GM12801 (cell line): ENCODE results near the gene GRM5.

Experiments used
- CTCF ChIP-seq: IDR thresholded peaks from one replicate; pipeline ENCODE4 v1.5.1; 2011; ENCODE audit warnings: control low read depth; ENCODE audit not compliant: insufficient read length; ENCODE audit errors: extremely low read depth

Gene GRM5

GRCh38 chr11:88623531-88623930 is 442.3 kb downstream of the GRM5 start:
- TF ChIP-seq CTCF = no peak

- TF ChIP-seq CTCF = no peak
Observed at GRCh38 chr11:88620568-88621130, 445.1 kb downstream of the GRM5 start.

GRCh38 chr11:88619656-88620385 is 446.0 kb downstream of the GRM5 start:
- TF ChIP-seq CTCF = no peak

GRCh38 chr11:88619071-88619425 is 446.7 kb downstream of the GRM5 start:
- TF ChIP-seq CTCF = no peak

- no peak for TF ChIP-seq CTCF
Observed at GRCh38 chr11:88618327-88619070, 447.3 kb downstream of the GRM5 start.

- TF ChIP-seq CTCF = no peak
Observed at GRCh38 chr11:88617226-88617625, 448.6 kb downstream of the GRM5 start.

- no peak for TF ChIP-seq CTCF
Observed at GRCh38 chr11:88604260-88604659, 461.5 kb downstream of the GRM5 start.
